ENCODE results near the gene DBI. TPM values are rescaled to one million over a fixed set of nuclear protein-coding genes. Genes with fewer than 3 reads are reported as not detected.

The DBI gene
- total RNA-seq, 1 donor from 2014 or later = 44.9 TPM

GRCh38 chr2:119326938-119327337 is 39.8 kb upstream of the DBI start:
- no peak overlapping the region for H3K4me3 Mint-ChIP-seq
- no peak overlapping the region for H3K27ac Mint-ChIP-seq
- DNase-seq (ENCODE audit: low spot score in 2 of 2, unreplicated experiment in 2 of 2) = no peak
- no peaks in the 10 kb centered on the region for H3K9me3 Mint-ChIP-seq
- no peaks in the 10 kb centered on the region for H3K4me1 Mint-ChIP-seq
- no peaks in the 10 kb centered on the region for H3K27me3 Mint-ChIP-seq (ENCODE audit: low read depth)
- TF ChIP-seq CTCF (IDR thresholded peaks at IDR 0.05; ENCODE audit: unreplicated experiment) = no peak
- H3K36me3 Mint-ChIP-seq = peaks cover 2% of the 10 kb centered on the region

GRCh38 chr2:119327431-119327830 is 39.3 kb upstream of the DBI start:
- Mint-ChIP-seq H3K27ac (no peak overlapping the region), H3K27me3 (ENCODE audit: low read depth) (no peaks in the 10 kb centered on the region), H3K9me3 (no peaks in the 10 kb centered on the region), H3K36me3 (peaks cover 2% of the 10 kb centered on the region), H3K4me1 (no peaks in the 10 kb centered on the region), H3K4me3 (no peak overlapping the region)
- no peak for DNase-seq (ENCODE audit: low spot score in 2 of 2, unreplicated experiment in 2 of 2)
- TF ChIP-seq CTCF (IDR thresholded peaks at IDR 0.05; ENCODE audit: unreplicated experiment) = no peak

- no peak for DNase-seq (ENCODE audit: low spot score in 2 of 2, unreplicated experiment in 2 of 2)
- Mint-ChIP-seq H3K27me3 (ENCODE audit: low read depth) (no peaks in the 10 kb centered on the region), H3K27ac (no peak overlapping the region), H3K4me1 (no peaks in the 10 kb centered on the region), H3K36me3 (peaks cover 2% of the 10 kb centered on the region), H3K4me3 (no peak overlapping the region), H3K9me3 (no peaks in the 10 kb centered on the region)
- TF ChIP-seq CTCF (IDR thresholded peaks at IDR 0.05; ENCODE audit: unreplicated experiment) = no peak
These were observed 33.8 kb upstream of the DBI start for GRCh38 chr2:119332953-119333352.

- Mint-ChIP-seq H3K4me3 (no peak overlapping the region), H3K27ac (no peak overlapping the region), H3K9me3 (no peaks in the 10 kb centered on the region), H3K36me3 (peaks cover 2% of the 10 kb centered on the region), H3K27me3 (ENCODE audit: low read depth) (no peaks in the 10 kb centered on the region), H3K4me1 (no peaks in the 10 kb centered on the region)
- TF ChIP-seq CTCF (IDR thresholded peaks at IDR 0.05; ENCODE audit: unreplicated experiment) = no peak
- DNase-seq (ENCODE audit: low spot score in 2 of 2, unreplicated experiment in 2 of 2) = no peak
These were observed 33.4 kb upstream of the DBI start for GRCh38 chr2:119333360-119333759.

- H3K9me3 Mint-ChIP-seq = no peaks in the 10 kb centered on the region
- DNase-seq (ENCODE audit: low spot score in 2 of 2, unreplicated experiment in 2 of 2) = no peak
- TF ChIP-seq CTCF (IDR thresholded peaks at IDR 0.05; ENCODE audit: unreplicated experiment) = no peak
- no peaks in the 10 kb centered on the region for H3K4me1 Mint-ChIP-seq
- no peaks in the 10 kb centered on the region for H3K27me3 Mint-ChIP-seq (ENCODE audit: low read depth)
- peaks cover 2% of the 10 kb centered on the region for H3K36me3 Mint-ChIP-seq
- no peak overlapping the region for H3K27ac Mint-ChIP-seq
- H3K4me3 Mint-ChIP-seq = no peak overlapping the region
These were observed 32.9 kb upstream of the DBI start for GRCh38 chr2:119333833-119334232.

- H3K27me3 Mint-ChIP-seq (ENCODE audit: low read depth) = no peaks in the 10 kb centered on the region
- H3K27ac Mint-ChIP-seq = no peak overlapping the region
- TF ChIP-seq CTCF (IDR thresholded peaks at IDR 0.05; ENCODE audit: unreplicated experiment) = no peak
- H3K4me3 Mint-ChIP-seq = no peak overlapping the region
- no peaks in the 10 kb centered on the region for H3K9me3 Mint-ChIP-seq
- no peak for DNase-seq (ENCODE audit: low spot score in 2 of 2, unreplicated experiment in 2 of 2)
- H3K4me1 Mint-ChIP-seq = no peaks in the 10 kb centered on the region
- H3K36me3 Mint-ChIP-seq = no peaks in the 10 kb centered on the region
These were observed 29.0 kb upstream of the DBI start for GRCh38 chr2:119337749-119338148.
